DND-41 (cell line): ENCODE data around the gene STXBP6.

Experiments used
- EZH2 ChIP-seq: IDR thresholded peaks from 3 replicates; pipeline ENCODE4 v1.6.1; 2012; ENCODE audit warnings: borderline replicate concordance, low read depth, mild to moderate bottlenecking, moderate library complexity, low read length, inconsistent platforms; ENCODE audit not compliant: severe bottlenecking
- TF ChIP-seq, protein P1 (sequence below): IDR thresholded peaks from 2 replicates; pipeline ENCODE4 v1.5.1; 2012; ENCODE audit warnings: borderline replicate concordance, low read length, moderate library complexity, mild to moderate bottlenecking; ENCODE audit not compliant: poor library complexity, severe bottlenecking; ENCODE audit errors: extremely low read depth

DNA sequence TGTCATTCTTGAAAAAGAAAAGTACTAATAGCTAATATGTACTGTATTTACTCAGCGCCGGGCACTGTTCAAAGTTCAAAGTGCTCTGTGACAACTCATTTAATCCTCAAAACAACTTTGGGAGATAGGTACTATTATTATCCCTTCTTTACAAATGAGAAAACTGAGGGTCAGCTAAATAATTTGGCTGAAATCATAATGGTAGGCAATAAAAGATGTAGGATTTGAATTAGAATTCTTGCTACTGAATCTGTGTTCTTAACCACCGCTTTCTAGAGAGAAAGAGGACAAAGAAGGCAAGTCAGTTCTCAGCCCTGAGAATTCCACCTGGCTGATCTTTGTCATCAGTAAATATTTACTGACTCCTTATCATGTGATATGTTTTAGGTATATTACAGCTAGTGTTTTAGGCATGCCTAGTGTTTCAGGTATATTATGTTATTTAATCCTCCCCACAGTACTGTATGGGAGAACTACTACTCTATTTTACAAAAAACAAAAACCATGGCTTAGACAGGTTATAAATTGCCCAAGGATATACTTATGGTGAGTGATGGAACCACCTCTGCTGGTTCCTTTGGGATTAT lies 210.2 kb downstream of the STXBP6 start:
- TF ChIP-seq, protein P1, sequence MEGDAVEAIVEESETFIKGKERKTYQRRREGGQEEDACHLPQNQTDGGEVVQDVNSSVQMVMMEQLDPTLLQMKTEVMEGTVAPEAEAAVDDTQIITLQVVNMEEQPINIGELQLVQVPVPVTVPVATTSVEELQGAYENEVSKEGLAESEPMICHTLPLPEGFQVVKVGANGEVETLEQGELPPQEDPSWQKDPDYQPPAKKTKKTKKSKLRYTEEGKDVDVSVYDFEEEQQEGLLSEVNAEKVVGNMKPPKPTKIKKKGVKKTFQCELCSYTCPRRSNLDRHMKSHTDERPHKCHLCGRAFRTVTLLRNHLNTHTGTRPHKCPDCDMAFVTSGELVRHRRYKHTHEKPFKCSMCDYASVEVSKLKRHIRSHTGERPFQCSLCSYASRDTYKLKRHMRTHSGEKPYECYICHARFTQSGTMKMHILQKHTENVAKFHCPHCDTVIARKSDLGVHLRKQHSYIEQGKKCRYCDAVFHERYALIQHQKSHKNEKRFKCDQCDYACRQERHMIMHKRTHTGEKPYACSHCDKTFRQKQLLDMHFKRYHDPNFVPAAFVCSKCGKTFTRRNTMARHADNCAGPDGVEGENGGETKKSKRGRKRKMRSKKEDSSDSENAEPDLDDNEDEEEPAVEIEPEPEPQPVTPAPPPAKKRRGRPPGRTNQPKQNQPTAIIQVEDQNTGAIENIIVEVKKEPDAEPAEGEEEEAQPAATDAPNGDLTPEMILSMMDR, result no peak
- TF ChIP-seq EZH2, result no peak
